Chondrocyte (in vitro differentiated cells): ENCODE data around the gene F2RL2. TPM values are rescaled to one million over a fixed set of nuclear protein-coding genes. Genes with fewer than 3 reads are reported as not detected.

Experiments used
- DNase-seq: peaks from one replicate; pipeline ENCODE4 v3.0.0; 2021; ENCODE audit warnings: mixed read lengths, low spot score
- H3K27ac Mint-ChIP-seq: one replicate; pipeline ENCODE4 v1.8.0; 2021; ENCODE audit warnings: mild to moderate bottlenecking, moderate library complexity, mixed read lengths; ENCODE audit not compliant: unreplicated experiment
- H3K27me3 Mint-ChIP-seq: 2 replicates; pipeline ENCODE4 v1.8.0; 2021; ENCODE audit warnings: low read depth, mixed read lengths
- H3K36me3 Mint-ChIP-seq: 2 replicates; pipeline ENCODE4 v1.8.0; 2021; ENCODE audit warnings: low read depth, mixed read lengths
- H3K4me1 Mint-ChIP-seq: 2 replicates; pipeline ENCODE4 v1.8.0; 2021; ENCODE audit warnings: low read depth, mild to moderate bottlenecking, mixed read lengths
- H3K4me3 Mint-ChIP-seq: one replicate; pipeline ENCODE4 v1.8.0; 2021; ENCODE audit warnings: mild to moderate bottlenecking, moderate library complexity, mixed read lengths; ENCODE audit not compliant: unreplicated experiment
- H3K9me3 Mint-ChIP-seq: 2 replicates; pipeline ENCODE4 v1.8.0; 2021; ENCODE audit warnings: low read depth, mixed read lengths
- total RNA-seq: library from RNA; stranded (reverse); gene quantifications from 3 replicates; pipeline ENCODE4 v1.2.1, GENCODE V29; 2021
- TF ChIP-seq, protein P1 (sequence below): fragments of 200-600 bp; sonication (generic); IDR thresholded peaks from 2 replicates; pipeline ENCODE4 v1.5.0; 2021; ENCODE audit warnings: antibody characterized with exemption, mild to moderate bottlenecking, moderate library complexity

F2RL2 gene
- total RNA-seq, 1 donor from 2014 or later, result 8.4 TPM

DNA sequence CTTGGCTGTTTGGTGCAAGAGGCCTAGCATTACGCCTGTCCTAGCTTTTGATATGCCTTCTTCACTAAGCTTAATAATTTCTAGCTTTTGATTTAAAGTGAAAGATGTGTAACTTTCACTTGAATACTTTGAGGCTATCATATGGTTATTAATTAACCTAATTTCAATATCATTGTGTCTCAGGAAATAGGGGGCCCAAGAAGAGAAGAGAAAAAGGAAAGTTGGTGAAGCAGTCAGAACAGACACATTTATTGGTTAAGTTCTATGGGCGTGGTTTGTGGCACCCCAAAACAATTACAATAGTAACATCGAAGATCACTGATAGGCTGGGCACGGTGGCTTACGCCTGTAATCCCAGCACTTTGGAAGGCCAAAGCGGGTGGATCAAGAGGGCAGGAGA, 40.9 kb upstream of the F2RL2 start:
- TF ChIP-seq, protein P1, sequence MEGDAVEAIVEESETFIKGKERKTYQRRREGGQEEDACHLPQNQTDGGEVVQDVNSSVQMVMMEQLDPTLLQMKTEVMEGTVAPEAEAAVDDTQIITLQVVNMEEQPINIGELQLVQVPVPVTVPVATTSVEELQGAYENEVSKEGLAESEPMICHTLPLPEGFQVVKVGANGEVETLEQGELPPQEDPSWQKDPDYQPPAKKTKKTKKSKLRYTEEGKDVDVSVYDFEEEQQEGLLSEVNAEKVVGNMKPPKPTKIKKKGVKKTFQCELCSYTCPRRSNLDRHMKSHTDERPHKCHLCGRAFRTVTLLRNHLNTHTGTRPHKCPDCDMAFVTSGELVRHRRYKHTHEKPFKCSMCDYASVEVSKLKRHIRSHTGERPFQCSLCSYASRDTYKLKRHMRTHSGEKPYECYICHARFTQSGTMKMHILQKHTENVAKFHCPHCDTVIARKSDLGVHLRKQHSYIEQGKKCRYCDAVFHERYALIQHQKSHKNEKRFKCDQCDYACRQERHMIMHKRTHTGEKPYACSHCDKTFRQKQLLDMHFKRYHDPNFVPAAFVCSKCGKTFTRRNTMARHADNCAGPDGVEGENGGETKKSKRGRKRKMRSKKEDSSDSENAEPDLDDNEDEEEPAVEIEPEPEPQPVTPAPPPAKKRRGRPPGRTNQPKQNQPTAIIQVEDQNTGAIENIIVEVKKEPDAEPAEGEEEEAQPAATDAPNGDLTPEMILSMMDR, result no peak
- H3K36me3 Mint-ChIP-seq, result no peaks in the 10 kb centered on the region

DNA sequence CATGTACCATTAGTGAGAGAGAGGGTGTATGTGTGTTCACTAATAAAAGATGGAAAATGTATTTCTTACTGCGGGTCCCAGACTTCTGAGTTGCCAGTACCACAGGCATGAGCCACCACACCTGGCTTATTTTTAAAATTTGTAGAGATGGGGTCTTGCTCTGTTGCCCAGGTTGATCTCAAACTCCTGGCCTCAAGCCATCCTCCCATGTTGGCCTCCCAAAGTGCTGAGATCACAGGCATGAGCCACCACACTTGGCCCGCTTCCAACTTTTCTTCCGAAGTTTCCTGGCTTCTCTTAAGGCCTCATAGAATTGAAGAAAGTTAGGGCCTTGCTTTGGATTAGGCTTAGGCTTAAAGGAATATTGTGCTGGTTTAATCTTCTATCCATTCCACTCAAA, 40.4 kb upstream of the F2RL2 start:
- TF ChIP-seq, protein P1, result no peak
- Mint-ChIP-seq H3K4me1 (peaks cover 3% of the 10 kb centered on the region), H3K27ac (no peak overlapping the region), H3K27me3 (no peaks in the 10 kb centered on the region), H3K36me3 (no peaks in the 10 kb centered on the region), H3K9me3 (no peaks in the 10 kb centered on the region), H3K4me3 (no peak overlapping the region)
- no peak for DNase-seq

More for the DNA sequence above, 40.9 kb upstream of the F2RL2 start:
- H3K9me3 Mint-ChIP-seq, result no peaks in the 10 kb centered on the region
- H3K27me3 Mint-ChIP-seq, result no peaks in the 10 kb centered on the region
- H3K4me1 Mint-ChIP-seq, result peaks cover 3% of the 10 kb centered on the region
- H3K27ac Mint-ChIP-seq, result no peak overlapping the region
- H3K4me3 Mint-ChIP-seq, result no peak overlapping the region
- DNase-seq, result no peak

DNA sequence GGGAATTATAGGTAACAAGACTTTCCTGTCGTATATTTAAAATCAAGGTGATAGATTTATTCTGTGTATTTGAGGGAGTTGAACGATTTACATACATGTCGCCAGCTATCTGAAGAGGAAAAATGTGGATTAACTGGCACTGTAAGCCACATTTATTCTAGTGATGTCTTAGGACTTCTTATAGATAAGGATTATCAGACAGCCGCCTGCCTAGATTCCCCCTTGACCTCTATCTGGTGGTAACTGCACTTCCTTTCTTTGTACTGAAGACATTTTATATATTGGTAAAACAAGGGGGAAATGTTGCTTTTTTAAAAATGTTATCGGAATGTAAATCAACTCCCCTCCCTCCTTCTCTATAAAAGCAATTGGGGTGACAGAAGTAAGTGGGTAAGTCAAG, 39.3 kb upstream of the F2RL2 start:
- no peak overlapping the region for H3K4me3 Mint-ChIP-seq
- DNase-seq, result no peak
- TF ChIP-seq, protein P1, result no peak
- H3K9me3 Mint-ChIP-seq, result no peaks in the 10 kb centered on the region
- H3K27me3 Mint-ChIP-seq, result no peaks in the 10 kb centered on the region
- H3K27ac Mint-ChIP-seq, result no peak overlapping the region
- peaks cover 3% of the 10 kb centered on the region for H3K4me1 Mint-ChIP-seq
- no peaks in the 10 kb centered on the region for H3K36me3 Mint-ChIP-seq

DNA sequence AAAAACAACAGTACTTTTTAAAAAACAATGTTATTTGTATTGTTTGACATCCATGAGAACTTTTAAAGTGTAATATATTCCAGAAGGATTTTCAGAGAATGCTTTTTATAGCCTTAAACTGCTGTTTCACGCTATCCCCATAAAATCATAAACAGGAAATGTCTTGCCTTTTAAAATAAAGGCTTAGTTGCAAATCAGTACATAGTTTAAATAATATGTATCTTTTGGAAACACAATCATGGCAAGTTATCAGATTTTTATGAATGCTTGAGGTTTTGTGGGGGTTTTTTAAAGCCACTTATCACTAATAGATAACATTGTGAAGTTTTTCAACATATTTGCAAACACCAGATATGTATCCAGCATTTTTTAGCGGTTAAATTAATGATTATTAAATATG, 37.2 kb upstream of the F2RL2 start:
- Mint-ChIP-seq H3K36me3 (no peaks in the 10 kb centered on the region), H3K9me3 (no peaks in the 10 kb centered on the region), H3K4me1 (peaks cover 3% of the 10 kb centered on the region), H3K4me3 (no peak overlapping the region), H3K27me3 (no peaks in the 10 kb centered on the region), H3K27ac (no peak overlapping the region)
- no peak for DNase-seq
- TF ChIP-seq, protein P1, result no peak

DNA sequence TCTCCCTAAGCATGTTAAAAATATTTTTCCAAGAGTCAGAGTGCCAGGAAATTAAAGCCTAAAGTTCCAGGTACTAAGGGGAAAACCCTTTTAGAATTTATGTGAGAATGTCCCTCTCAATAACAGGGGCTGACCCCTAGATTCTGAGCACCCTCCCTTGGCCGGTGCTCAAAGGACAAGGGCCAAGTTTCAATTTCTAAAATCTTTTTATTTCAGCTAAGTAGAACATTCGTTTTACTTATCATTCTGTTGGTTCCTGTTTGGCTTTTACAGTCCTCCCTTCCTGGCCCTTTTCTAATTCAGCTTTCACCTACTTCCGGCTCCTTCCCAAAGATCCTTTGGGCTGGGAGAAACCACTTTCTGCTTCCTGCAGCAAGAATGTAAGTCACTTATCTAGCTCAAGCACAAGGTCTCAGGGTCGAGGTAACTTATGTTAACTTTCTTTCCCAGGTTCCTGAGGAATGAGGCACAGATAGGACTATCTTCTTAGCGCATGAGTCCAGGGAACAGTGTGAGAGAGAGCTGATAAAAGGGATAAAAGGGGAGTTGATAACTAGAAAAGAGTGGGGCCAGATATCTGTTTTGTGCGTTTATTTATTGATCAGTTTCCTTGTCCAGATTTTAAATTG, 34.6 kb upstream of the F2RL2 start:
- Mint-ChIP-seq H3K36me3 (no peaks in the 10 kb centered on the region), H3K9me3 (no peaks in the 10 kb centered on the region), H3K4me3 (no peak overlapping the region), H3K27me3 (no peaks in the 10 kb centered on the region), H3K4me1 (peaks cover 15% of the 10 kb centered on the region), H3K27ac (no peak overlapping the region)
- TF ChIP-seq, protein P1, result no peak
- no peak for DNase-seq
